Astrocyte (in vitro differentiated cells and primary cell): ENCODE data around the gene JAM2. TPM values are rescaled to one million over a fixed set of nuclear protein-coding genes. Genes with fewer than 3 reads are reported as not detected.

Source experiments
- DNase-seq: peaks from one replicate; pipeline ENCODE4 v3.0.0-alpha.2; 2010; ENCODE audit warnings: low read depth
- FAIRE-seq: peaks from 2 replicates; lab custom pipeline; 2011; peaks lifted over from hg19 to GRCh38; lab: Jason Lieb, UNC
- H2AFZ ChIP-seq: 2 replicates; pipeline ENCODE4 v1.6.0; 2012; ENCODE audit warnings: low read depth, low read length, inconsistent platforms
- H3K27ac ChIP-seq: 2 replicates; pipeline ENCODE4 v1.5.1; 2011; ENCODE audit warnings: low read depth, low read length, inconsistent platforms
- H3K27me3 ChIP-seq: 2 replicates; pipeline ENCODE4 v1.6.0; 2011; ENCODE audit warnings: low read length, inconsistent platforms; ENCODE audit not compliant: insufficient read depth
- H3K36me3 ChIP-seq: 2 replicates; pipeline ENCODE4 v1.5.1; 2011; ENCODE audit warnings: low read length, inconsistent platforms; ENCODE audit not compliant: insufficient read depth
- H3K4me1 ChIP-seq: 2 replicates; pipeline ENCODE4 v1.5.1; 2011; ENCODE audit warnings: low read length, inconsistent platforms; ENCODE audit not compliant: insufficient read depth
- H3K4me2 ChIP-seq: 2 replicates; pipeline ENCODE4 v1.6.0; 2012; ENCODE audit warnings: low read length, inconsistent platforms
- H3K4me3 ChIP-seq: 2 replicates; pipeline ENCODE4 v1.5.1; 2011; ENCODE audit warnings: low read depth, mild to moderate bottlenecking, low read length, inconsistent platforms; ENCODE audit not compliant: insufficient read depth
- H3K79me2 ChIP-seq: 2 replicates; pipeline ENCODE4 v1.6.0; 2012; ENCODE audit warnings: mild to moderate bottlenecking, low read length, inconsistent platforms; ENCODE audit not compliant: insufficient read depth
- H3K9ac ChIP-seq: 2 replicates; pipeline ENCODE4 v1.6.0; 2012; ENCODE audit warnings: mild to moderate bottlenecking, low read length, inconsistent platforms
- H3K9me3 ChIP-seq: 2 replicates; pipeline ENCODE4 v1.5.1; 2012; ENCODE audit warnings: low read depth, mild to moderate bottlenecking, low read length, inconsistent platforms; ENCODE audit not compliant: insufficient read depth
- H4K20me1 ChIP-seq: 2 replicates; pipeline ENCODE4 v1.6.0; 2012; ENCODE audit warnings: low read length, inconsistent platforms; ENCODE audit not compliant: insufficient read depth
- H3K27ac Mint-ChIP-seq: one replicate; pipeline ENCODE4 v1.8.0; 2021; ENCODE audit warnings: mild to moderate bottlenecking, mixed read lengths; ENCODE audit not compliant: unreplicated experiment
- H3K27me3 Mint-ChIP-seq: one replicate; pipeline ENCODE4 v1.8.0; 2021; ENCODE audit warnings: low read depth, mixed read lengths; ENCODE audit not compliant: unreplicated experiment
- H3K36me3 Mint-ChIP-seq: one replicate; pipeline ENCODE4 v1.8.0; 2021; ENCODE audit warnings: low read depth, mixed read lengths; ENCODE audit not compliant: unreplicated experiment
- H3K4me1 Mint-ChIP-seq: one replicate; pipeline ENCODE4 v1.8.0; 2021; ENCODE audit warnings: low read depth, mixed read lengths; ENCODE audit not compliant: unreplicated experiment
- H3K4me3 Mint-ChIP-seq: one replicate; pipeline ENCODE4 v1.8.0; 2021; ENCODE audit warnings: mild to moderate bottlenecking, moderate library complexity, mixed read lengths; ENCODE audit not compliant: unreplicated experiment
- H3K9me3 Mint-ChIP-seq: one replicate; pipeline ENCODE4 v1.8.0; 2021; ENCODE audit warnings: mild to moderate bottlenecking, mixed read lengths; ENCODE audit not compliant: unreplicated experiment
- CTCF ChIP-seq: IDR thresholded peaks from 2 replicates; pipeline ENCODE4 v1.5.1; 2011; ENCODE audit warnings: low read depth, mild to moderate bottlenecking, inconsistent platforms, low read length, moderate library complexity; ENCODE audit not compliant: insufficient read depth
- EZH2 ChIP-seq: IDR thresholded peaks from 2 replicates; pipeline ENCODE4 v1.6.1; 2012; ENCODE audit warnings: mild to moderate bottlenecking, low read length, inconsistent platforms; ENCODE audit not compliant: insufficient read depth
- total RNA-seq: library from RNA; stranded (reverse); gene quantifications from 2 replicates; pipeline ENCODE4 v1.2.1, GENCODE V29; 2021

JAM2 gene
- total RNA-seq, 1 donor from 2014 or later: 3.7 TPM

GRCh38 chr21:25682382-25682781 is 43.3 kb downstream of the JAM2 start:
- no peak for DNase-seq
- H3K27ac Mint-ChIP-seq: no peak overlapping the region
- Histone ChIP-seq H3K36me3 (no peaks in the 10 kb centered on the region), H3K27me3 (peaks cover 2% of the 10 kb centered on the region), H2AFZ (no peak overlapping the region), H4K20me1 (no peaks in the 10 kb centered on the region), H3K79me2 (no peaks in the 10 kb centered on the region), H3K9ac (no peak overlapping the region), H3K4me3 (no peak overlapping the region), H3K27ac (no peak overlapping the region), H3K4me1 (no peaks in the 10 kb centered on the region), H3K4me2 (no peak overlapping the region), H3K9me3 (no peaks in the 10 kb centered on the region)
- TF ChIP-seq CTCF (no peak), EZH2 (no peak)
- H3K36me3 Mint-ChIP-seq: no peaks in the 10 kb centered on the region
- H3K9me3 Mint-ChIP-seq: peaks cover 5% of the 10 kb centered on the region
- no peaks in the 10 kb centered on the region for H3K27me3 Mint-ChIP-seq
- no peak overlapping the region for H3K4me3 Mint-ChIP-seq
- no peaks in the 10 kb centered on the region for H3K4me1 Mint-ChIP-seq
- FAIRE-seq: no peak

- no peaks in the 10 kb centered on the region for H3K36me3 Mint-ChIP-seq
- Histone ChIP-seq H3K27me3 (no peaks in the 10 kb centered on the region), H3K4me1 (no peaks in the 10 kb centered on the region), H3K9ac (no peak overlapping the region), H3K27ac (no peak overlapping the region), H3K79me2 (no peaks in the 10 kb centered on the region), H2AFZ (no peak overlapping the region), H3K36me3 (no peaks in the 10 kb centered on the region), H4K20me1 (no peaks in the 10 kb centered on the region), H3K4me2 (no peak overlapping the region), H3K9me3 (no peaks in the 10 kb centered on the region), H3K4me3 (no peak overlapping the region)
- TF ChIP-seq CTCF: no peak
- TF ChIP-seq EZH2: no peak
- H3K27ac Mint-ChIP-seq: no peak overlapping the region
- no peak for DNase-seq
- H3K9me3 Mint-ChIP-seq: peaks cover 2% of the 10 kb centered on the region
- H3K27me3 Mint-ChIP-seq: no peaks in the 10 kb centered on the region
- no peak for FAIRE-seq
- no peak overlapping the region for H3K4me3 Mint-ChIP-seq
- peaks cover 6% of the 10 kb centered on the region for H3K4me1 Mint-ChIP-seq
These were observed 48.7 kb downstream of the JAM2 start for GRCh38 chr21:25687787-25688186.

- H3K4me3 ChIP-seq: no peak overlapping the region
- FAIRE-seq: no peak
- H3K9me3 ChIP-seq: no peaks in the 10 kb centered on the region
- H3K36me3 ChIP-seq: no peaks in the 10 kb centered on the region
- H4K20me1 ChIP-seq: no peaks in the 10 kb centered on the region
- H3K4me2 ChIP-seq: no peak overlapping the region
- Mint-ChIP-seq H3K36me3 (no peaks in the 10 kb centered on the region), H3K4me3 (no peak overlapping the region), H3K27ac (no peak overlapping the region), H3K4me1 (peaks cover 6% of the 10 kb centered on the region), H3K27me3 (no peaks in the 10 kb centered on the region), H3K9me3 (peaks cover 2% of the 10 kb centered on the region)
- no peak overlapping the region for H3K27ac ChIP-seq
- no peaks in the 10 kb centered on the region for H3K79me2 ChIP-seq
- DNase-seq: no peak
- no peak overlapping the region for H2AFZ ChIP-seq
- H3K9ac ChIP-seq: no peak overlapping the region
- TF ChIP-seq CTCF (no peak), EZH2 (no peak)
- no peaks in the 10 kb centered on the region for H3K4me1 ChIP-seq
- no peaks in the 10 kb centered on the region for H3K27me3 ChIP-seq
These were observed 49.5 kb downstream of the JAM2 start for GRCh38 chr21:25688275-25689155.
